ENCODE measurements around the gene ATP7A.

- TF ChIP-seq CTCF (IDR thresholded peaks at IDR 0.05) (no peak), POLR2A (IDR thresholded peaks at IDR 0.05) (no peak)
Observed at GRCh38 chrX:77922787-77923186, 12.3 kb downstream of the ATP7A start.

Data from Peyer's patch (tissue), 4 donors.